Measurements from ENCODE around the gene GK.

Gene GK

DNA sequence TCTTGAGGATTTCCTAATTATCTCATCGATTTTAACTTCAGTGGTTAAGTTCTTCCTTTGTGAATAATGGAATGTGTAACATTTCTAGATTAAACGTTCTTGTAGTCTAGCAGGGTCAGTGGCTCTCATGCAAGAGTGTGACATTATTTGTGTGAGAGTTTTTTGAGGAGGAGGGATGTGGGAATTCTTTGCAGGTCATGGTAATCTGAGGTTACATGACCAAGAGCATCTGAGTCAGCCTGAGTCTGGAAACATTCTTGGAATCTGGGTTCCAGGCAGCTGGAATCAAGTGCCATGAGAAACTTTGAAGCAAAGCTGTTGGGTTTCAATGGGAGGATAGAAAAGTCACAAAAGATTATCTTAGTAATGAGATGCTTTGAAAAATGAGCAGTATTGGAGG is 49.5 kb downstream of the GK start:
- no peak overlapping the region for H3K27ac ChIP-seq (replicated peaks)
- H3K4me3 ChIP-seq (replicated peaks; ENCODE audit: insufficient read depth, low read length), result no peak overlapping the region
- TF ChIP-seq, protein P1, sequence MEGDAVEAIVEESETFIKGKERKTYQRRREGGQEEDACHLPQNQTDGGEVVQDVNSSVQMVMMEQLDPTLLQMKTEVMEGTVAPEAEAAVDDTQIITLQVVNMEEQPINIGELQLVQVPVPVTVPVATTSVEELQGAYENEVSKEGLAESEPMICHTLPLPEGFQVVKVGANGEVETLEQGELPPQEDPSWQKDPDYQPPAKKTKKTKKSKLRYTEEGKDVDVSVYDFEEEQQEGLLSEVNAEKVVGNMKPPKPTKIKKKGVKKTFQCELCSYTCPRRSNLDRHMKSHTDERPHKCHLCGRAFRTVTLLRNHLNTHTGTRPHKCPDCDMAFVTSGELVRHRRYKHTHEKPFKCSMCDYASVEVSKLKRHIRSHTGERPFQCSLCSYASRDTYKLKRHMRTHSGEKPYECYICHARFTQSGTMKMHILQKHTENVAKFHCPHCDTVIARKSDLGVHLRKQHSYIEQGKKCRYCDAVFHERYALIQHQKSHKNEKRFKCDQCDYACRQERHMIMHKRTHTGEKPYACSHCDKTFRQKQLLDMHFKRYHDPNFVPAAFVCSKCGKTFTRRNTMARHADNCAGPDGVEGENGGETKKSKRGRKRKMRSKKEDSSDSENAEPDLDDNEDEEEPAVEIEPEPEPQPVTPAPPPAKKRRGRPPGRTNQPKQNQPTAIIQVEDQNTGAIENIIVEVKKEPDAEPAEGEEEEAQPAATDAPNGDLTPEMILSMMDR (IDR thresholded peaks at IDR 0.05; ENCODE audit: insufficient read depth, low read length), result no peak
- TF ChIP-seq POLR2AphosphoS5 (IDR thresholded peaks at IDR 0.05; ENCODE audit: low read depth), result no peak
- no peak for TF ChIP-seq SPI1 (IDR thresholded peaks at IDR 0.05; ENCODE audit: borderline replicate concordance, low read depth)
- no peak for TF ChIP-seq GABPA (IDR thresholded peaks at IDR 0.05; ENCODE audit: low read depth)
- TF ChIP-seq, protein P2, sequence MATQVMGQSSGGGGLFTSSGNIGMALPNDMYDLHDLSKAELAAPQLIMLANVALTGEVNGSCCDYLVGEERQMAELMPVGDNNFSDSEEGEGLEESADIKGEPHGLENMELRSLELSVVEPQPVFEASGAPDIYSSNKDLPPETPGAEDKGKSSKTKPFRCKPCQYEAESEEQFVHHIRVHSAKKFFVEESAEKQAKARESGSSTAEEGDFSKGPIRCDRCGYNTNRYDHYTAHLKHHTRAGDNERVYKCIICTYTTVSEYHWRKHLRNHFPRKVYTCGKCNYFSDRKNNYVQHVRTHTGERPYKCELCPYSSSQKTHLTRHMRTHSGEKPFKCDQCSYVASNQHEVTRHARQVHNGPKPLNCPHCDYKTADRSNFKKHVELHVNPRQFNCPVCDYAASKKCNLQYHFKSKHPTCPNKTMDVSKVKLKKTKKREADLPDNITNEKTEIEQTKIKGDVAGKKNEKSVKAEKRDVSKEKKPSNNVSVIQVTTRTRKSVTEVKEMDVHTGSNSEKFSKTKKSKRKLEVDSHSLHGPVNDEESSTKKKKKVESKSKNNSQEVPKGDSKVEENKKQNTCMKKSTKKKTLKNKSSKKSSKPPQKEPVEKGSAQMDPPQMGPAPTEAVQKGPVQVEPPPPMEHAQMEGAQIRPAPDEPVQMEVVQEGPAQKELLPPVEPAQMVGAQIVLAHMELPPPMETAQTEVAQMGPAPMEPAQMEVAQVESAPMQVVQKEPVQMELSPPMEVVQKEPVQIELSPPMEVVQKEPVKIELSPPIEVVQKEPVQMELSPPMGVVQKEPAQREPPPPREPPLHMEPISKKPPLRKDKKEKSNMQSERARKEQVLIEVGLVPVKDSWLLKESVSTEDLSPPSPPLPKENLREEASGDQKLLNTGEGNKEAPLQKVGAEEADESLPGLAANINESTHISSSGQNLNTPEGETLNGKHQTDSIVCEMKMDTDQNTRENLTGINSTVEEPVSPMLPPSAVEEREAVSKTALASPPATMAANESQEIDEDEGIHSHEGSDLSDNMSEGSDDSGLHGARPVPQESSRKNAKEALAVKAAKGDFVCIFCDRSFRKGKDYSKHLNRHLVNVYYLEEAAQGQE (IDR thresholded peaks at IDR 0.05; ENCODE audit: insufficient replicate concordance, low read depth), result no peak
- no peak for DNase-seq (ENCODE audit: low read depth in 1 of 2, low spot score in 1 of 2)
- no peaks in the 10 kb centered on the region for H3K27me3 ChIP-seq (ENCODE audit: insufficient read depth, poor library complexity, severe bottlenecking)

DNA sequence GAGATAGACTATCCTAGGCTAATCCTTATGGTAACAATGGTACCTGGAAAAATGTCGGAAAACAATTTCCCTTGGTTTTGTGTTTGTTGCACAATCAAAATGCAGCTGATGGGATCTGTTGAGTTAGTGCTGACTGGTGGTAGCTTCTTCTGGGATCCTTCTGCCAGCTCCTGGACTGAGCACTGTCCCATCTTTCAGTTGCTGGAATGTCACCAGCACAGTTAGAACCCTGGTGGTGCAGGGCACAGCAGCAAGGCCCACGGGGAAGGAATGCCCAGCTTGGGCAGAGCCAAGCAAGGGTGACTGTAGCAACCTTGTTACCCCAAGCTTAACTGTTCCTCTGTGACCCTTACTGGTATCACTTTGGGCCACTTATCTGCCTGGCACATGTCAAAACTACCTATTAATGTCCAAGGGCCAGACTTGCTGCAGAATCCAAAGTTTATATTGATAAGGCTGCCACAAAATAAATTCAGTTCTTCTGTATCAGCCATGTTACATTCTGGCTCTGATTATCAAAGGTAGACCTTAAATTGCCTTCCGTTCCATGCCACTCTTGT is 53.1 kb downstream of the GK start:
- no peaks in the 10 kb centered on the region for H3K27me3 ChIP-seq (ENCODE audit: insufficient read depth, poor library complexity, severe bottlenecking)
- TF ChIP-seq POLR2AphosphoS5 (IDR thresholded peaks at IDR 0.05; ENCODE audit: low read depth) (no peak), SPI1 (IDR thresholded peaks at IDR 0.05; ENCODE audit: borderline replicate concordance, low read depth) (no peak), GABPA (IDR thresholded peaks at IDR 0.05; ENCODE audit: low read depth) (no peak)
- TF ChIP-seq, protein P1 (IDR thresholded peaks at IDR 0.05; ENCODE audit: insufficient read depth, low read length), result no peak
- TF ChIP-seq, protein P2 (IDR thresholded peaks at IDR 0.05; ENCODE audit: insufficient replicate concordance, low read depth), result no peak
- H3K4me3 ChIP-seq (replicated peaks; ENCODE audit: insufficient read depth, low read length), result no peak overlapping the region
- no peak overlapping the region for H3K27ac ChIP-seq (replicated peaks)
- no peak for DNase-seq (ENCODE audit: low read depth in 1 of 2, low spot score in 1 of 2)

DNA sequence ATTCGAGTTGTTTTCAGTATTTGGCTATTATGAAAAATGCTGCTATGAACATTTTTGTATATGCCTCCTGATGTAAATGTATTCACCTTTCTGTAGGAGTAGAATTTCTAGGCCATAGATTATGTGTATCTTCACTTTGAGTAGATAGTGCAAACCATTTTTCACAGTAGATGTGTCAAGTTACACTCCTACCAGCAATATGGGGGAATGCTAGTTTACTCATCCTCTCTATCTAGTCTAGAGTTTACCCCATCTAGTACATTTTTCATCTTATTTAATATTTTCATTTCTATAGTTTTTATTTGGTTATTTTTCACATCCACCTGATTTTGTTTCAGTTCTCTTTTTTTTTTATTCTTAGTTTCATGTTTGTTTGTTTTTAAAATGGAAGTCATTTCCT is 59.0 kb downstream of the GK start:
- no peak overlapping the region for H3K4me3 ChIP-seq (replicated peaks; ENCODE audit: insufficient read depth, low read length)
- H3K27me3 ChIP-seq (ENCODE audit: insufficient read depth, poor library complexity, severe bottlenecking), result no peaks in the 10 kb centered on the region
- DNase-seq (ENCODE audit: low read depth in 1 of 2, low spot score in 1 of 2), result no peak
- TF ChIP-seq SPI1 (IDR thresholded peaks at IDR 0.05; ENCODE audit: borderline replicate concordance, low read depth) (no peak), GABPA (IDR thresholded peaks at IDR 0.05; ENCODE audit: low read depth) (no peak), POLR2AphosphoS5 (IDR thresholded peaks at IDR 0.05; ENCODE audit: low read depth) (no peak)
- TF ChIP-seq, protein P1 (IDR thresholded peaks at IDR 0.05; ENCODE audit: insufficient read depth, low read length), result no peak
- TF ChIP-seq, protein P2 (IDR thresholded peaks at IDR 0.05; ENCODE audit: insufficient replicate concordance, low read depth), result no peak
- no peak overlapping the region for H3K27ac ChIP-seq (replicated peaks)
